Activated naive CD4-positive, alpha-beta T cell treated with anti-CD3 and anti-CD28 coated beads, Interleukin-2, amount 50 U/mL, for 16 hours (primary cell): ENCODE measurements around the gene CDC73.
"Not testable (repeated sequence)": the region's sequence is repeated elsewhere in the genome, so short reads cannot be mapped to it uniquely, and the experiment has no call there.

ENCODE experiments used
- DNase-seq: peaks from one replicate; pipeline ENCODE4 v3.0.0-alpha.2; 2020

CDC73 gene

DNA sequence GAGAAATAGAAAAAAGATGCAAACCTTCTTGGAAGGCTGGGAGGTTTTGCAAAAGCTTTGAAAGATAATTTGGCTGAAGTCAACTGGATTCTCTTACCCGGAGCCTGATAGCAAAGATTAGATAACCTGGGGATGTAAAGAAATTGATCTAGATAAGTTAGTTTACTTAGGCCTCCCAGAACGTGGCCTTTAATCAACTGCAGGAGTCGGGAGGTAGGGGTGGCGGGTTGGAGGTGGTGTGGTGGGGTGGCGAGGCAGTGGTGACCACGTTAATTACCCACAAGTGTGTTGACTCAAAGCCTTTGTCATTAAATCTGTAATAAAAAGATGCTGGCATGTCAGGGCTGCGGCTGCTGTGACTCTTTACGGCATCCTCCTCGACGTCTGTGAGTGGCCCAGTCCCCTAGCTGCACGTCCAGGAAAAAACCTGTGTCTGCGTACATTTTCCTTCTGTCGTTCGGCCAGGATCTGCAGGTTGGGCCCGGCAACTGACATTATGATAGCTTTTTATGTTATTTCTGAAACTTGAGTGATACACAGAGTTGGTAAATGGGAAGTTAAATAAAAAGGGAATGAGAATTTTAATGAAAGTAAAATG, 115.6 kb downstream of the CDC73 start:
- DNase-seq: no peak

DNA sequence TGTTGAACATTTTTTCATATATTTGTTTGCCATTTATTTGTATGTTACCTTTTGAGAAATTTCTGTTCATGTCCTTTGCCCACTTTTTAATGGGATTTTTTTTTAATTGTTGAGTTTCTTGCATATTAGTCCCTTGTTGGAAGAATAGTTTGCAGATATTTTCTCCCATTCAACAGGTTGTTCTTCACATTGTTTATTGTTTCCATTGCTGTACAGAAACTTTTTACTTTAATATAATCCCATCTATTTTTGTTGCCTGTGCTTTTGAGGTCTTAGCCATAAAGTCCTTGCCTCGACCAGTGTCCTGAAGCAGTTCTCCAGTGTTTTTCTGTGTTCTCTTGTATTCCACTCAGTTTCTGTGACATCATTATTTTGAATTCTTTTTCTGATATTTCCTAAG, 118.8 kb downstream of the CDC73 start:
- no peak for DNase-seq

DNA sequence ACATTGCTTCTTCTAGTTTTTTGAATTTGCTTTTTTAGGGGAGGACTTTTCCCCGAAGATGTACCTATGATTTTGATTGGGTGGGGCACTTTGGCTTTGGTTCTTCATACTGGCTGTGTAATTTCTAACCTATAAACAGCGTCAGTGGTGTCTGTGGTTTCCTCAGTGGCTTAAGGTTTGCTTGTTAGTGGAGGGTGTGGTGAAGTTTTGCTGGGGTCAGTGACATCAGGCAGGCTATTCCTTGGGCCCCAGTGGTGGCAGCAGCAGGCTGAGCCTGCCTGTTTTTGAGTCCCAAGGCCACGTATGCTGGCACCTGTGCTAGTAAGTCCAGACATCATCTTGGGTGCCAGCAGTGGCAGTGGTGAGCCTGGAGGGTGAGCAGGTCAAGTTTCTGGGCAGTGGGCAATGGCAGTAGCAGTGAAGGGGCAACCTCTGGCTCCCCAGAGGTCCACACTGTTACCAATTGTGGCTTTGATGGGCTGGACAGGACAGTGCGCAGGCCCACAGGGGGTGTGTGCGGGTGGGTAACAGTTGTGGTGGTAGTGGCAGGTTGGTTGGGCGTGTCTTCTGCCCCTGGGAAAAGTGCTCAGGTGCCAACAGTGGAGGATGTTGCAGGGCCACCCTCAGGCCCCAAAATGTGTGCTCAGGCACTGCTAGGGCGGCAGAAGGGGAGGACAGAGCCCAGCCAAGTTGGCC, 119.4 kb downstream of the CDC73 start:
- no peak for DNase-seq

DNA sequence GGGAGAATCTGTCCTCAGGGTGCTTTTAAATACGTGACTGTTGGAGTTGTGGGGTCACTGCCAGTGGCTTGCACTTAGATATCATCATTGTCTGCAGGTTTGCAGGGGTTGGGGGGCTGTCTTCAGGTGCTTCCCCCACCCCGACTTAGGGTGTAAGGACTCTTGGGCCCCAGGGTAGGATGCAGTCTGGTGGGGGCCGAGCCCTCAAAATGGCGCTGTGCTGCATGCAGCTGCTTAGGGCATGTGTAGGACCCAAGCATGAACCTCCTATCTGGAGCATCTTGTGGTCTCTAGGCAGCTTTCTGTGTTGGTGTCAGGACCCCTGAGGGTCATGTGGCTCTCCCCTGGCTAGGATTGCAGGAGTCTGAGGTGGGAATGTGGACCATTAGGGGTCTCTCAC, 120.2 kb downstream of the CDC73 start:
- DNase-seq: no peak

DNA sequence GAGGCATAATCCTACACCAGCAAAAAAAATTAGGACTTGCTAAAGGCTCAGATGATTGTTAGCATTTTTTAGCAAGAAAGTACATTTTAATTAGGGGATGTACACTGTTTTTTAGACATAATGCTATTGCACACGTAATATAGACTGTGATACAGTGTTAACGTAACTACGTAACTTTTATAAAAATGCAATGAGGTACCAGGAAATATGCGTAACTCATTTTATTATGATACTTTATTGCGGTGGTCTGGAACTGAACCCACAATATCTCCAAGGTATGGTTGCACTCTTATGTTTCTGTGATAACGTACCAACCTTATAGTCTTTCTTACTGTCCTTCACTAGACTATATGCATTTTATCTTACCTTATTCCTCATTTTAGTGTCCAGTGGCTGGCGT, 127.4 kb downstream of the CDC73 start:
- no peak for DNase-seq

DNA sequence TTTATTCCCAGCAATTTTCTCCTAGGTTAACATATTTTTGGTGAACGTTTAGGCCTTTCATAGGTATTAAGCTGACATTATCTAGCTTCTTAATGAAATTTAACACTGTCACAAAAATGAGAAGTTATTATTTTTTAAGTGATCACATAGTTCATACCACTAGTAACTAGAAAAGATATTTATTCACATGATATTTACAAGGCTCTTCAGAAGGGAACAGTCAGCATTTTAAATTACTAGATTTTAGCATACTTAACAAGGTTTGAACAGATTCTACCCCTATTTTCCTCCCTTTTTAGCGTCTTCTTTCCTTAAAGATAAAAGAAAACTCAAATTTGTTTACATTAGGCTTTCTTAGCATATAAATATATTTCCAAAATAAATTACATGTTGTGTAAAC, 130.1 kb downstream of the CDC73 start:
- DNase-seq: no peak

DNA sequence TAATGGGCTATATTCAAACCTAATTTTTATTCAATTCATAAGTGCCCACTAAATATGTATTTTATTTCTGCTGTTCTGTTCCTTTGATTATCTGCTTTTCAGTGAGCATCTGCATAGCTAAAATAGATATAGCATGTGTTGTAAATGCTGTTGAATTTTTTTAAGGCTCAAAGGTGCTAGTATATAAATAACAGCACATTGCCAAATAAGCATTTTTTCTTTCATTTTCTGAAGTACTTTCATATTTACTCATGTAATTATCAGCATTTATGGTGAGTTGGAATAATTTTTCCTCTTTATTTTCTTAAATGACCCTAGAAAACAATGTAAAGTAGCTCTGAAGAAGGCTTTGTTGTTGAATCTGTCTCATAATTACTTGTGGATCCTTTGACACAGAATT, 134.2 kb downstream of the CDC73 start:
- DNase-seq: no peak

DNA sequence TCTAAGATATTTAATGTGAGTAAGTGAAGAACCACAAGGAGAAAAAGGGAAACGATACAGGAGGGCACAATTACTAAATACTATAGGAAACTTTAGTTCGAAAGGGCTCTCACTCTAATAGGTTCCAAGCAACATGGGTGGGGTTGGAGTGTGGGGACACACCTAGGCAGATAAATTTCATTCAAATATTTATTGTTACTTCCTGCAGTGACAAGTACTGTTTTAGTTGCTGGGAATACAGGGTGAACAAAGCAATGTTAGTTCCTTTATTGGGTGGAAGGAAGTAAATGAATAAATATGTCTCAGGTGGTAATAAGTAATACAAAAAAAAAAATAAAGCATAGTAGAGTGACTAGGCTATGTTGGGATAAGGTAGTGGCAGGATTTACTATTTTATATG, 137.8 kb downstream of the CDC73 start:
- no peak for DNase-seq

DNA sequence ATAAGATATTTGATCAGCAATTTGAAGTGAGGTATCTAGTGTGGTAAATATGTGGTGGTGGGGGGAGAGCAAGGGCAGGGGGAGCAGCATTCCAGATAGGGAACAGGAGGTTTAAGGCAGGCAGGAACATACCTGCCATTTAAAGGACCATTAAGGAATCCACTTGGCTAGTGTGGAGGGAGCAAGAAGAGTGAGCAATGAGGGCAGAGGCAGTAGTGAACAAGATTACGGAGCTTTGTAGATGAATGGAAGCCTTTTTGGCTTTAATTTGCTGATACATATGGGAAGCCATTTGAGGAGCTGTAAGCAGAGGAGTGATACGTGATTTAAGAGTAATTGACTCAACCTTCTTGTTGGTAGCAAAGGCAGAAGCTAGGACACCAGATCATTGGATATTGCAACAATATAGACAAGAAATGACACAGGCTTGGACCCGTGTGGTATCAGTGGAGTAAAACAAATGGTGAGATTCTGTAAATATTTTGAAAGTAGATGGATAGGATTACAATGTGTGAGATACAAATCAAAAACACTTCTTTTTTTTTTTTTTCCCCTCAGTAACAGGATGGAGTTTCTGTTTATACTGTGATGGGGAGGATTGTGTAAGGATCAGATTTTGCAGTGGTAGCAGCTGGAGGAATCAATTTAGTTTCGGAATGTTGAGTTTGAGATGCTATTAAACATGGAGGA, 138.4 kb downstream of the CDC73 start:
- no peak for DNase-seq

DNA sequence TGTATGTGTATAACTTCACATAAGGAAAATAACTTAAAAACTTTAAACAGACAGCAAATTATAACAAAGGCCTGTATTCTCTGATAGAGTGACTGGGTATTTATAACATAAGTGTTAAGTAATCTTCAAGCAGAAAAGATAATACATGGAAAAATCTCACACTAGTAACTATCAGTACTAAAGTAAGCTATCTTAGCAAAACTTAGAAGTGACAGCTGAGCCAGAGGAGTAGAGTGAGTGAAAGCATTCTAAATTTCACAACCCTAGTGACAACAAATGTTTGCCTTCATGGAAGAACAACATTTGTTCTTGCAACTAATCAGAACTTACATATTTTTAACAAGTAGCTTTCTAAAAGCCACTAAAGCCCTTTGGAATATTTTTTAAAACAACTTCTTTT, 139.1 kb downstream of the CDC73 start:
- no peak for DNase-seq

DNA sequence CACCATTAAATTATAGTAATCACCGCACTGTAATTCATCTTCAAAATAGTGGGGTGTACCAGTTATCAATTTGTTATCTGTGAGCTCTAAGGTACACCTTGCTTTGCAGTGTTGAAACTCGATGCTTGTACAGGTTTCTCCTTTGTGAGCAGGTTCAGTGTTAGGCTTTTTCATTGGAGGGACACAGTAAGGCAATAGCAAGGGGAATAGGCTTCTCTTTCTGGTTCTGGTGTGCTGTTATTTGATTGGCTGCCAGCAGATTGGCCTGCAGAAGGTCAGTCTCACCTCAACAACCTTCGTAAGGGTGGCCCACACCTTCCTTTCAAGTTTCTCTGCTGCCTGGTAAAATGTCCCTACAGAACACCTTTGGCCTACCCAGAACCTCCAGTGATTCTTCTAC, 140.8 kb downstream of the CDC73 start:
- no peak for DNase-seq

DNA sequence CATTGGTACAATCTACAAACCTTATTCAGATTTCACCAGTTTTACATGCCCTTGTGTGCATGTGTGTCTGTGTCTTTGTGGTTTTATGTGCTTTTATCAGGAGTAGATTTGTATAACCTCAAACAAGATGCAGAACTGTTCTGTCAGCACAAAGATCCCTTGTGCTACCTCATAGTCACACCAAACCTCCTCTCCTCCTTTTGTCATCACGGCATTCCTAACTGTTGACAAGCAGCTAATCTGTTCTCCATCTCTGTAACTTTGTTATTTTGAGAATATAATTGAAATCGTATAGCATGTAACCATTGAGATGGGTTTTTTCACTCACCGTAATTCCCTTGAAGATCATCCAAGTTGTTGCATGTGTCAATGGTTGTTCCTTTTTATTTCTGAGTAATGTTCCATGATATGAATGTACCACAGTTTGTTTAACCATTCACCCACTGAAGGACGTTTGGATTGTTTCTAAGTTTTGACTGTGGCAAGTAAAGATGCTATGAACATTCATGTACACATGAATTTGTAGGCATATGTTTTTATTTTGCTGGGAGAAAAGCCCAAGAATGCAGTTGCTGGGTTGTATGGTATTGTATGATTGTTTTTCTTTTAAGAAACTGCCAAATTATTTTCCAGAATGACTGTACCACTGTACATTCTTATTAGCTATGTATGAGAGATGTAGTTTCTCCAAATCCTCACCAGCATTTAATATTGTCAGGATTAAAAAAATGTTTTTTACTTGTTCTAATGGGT, 142.7 kb downstream of the CDC73 start:
- no peak for DNase-seq

DNA sequence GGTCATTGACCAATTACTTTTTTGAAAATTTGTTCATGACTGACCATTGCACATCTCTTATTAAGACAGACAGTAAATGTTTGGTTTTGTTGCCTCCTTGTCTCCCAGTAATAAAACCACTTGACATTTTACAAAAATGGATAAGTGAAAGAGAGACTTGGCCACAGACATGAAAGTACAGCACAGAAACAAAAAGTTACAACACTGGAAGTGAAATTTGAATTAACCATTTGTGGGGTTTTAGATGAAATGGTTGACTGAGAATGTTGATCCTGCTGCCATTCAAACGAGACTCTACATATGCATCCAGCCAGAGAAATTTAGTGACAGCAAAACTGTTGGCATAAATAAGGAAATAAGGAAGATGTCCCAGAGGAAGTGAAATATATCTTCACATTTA, 143.9 kb downstream of the CDC73 start:
- DNase-seq: no peak

DNA sequence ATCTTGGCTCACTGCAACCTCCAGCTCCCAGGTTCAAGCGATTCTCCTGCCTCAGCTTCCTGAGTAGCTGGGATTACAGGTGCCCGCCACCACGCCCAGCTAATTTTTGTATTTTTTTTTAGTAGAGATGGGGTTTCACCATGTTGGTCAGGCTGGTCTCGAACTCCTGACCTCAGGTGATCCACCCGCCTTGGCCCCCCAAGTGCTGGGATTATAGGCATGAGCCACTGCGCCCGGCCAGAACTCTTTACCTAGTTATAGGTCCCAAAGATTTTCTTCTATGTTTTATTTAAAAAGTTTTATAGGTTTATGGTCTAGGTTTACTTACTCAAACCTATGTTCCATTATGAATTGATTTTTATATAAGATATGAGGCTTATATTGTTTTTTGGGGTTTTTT, 145.0 kb downstream of the CDC73 start:
- not testable (repeated sequence) for DNase-seq

DNA sequence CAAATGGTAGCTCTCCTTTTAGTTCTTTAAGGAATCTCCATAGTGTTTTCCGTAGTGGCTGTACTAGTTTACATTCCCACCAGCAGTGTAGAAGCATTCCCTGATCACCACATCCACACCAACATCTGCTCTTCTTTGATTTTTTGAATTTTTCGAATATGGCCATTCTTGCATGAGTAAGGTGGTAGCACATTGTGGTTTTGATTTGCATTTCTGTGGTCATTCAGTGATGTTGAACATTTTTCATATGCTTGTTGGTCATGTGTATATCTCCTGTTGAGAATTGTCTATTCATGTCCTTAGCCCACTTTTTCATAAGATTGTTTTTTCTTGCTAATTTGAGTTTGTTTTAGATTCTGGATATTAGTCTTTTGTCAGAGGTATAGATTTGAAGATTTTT, 149.2 kb downstream of the CDC73 start:
- DNase-seq: no peak

DNA sequence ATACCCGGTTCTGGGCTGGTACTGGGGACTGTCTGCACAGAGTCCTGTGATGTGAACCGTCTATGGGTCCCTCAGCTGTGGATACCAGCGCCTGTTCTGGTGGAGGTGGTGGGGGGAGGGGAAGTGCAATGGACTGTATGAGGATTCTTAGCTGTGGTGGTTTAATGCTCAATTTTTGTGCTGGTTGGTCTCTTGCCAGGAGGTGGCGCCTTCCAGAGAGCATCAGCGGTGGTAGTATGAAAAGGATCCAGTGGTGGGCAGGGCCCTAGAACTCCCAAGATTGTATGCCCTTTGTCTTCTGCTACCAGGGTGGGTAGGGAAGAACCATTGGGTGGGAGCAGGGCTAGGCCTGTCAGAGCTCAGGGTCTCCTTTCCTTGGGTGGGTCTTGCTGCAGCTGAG, 153.9 kb downstream of the CDC73 start:
- DNase-seq: no peak

DNA sequence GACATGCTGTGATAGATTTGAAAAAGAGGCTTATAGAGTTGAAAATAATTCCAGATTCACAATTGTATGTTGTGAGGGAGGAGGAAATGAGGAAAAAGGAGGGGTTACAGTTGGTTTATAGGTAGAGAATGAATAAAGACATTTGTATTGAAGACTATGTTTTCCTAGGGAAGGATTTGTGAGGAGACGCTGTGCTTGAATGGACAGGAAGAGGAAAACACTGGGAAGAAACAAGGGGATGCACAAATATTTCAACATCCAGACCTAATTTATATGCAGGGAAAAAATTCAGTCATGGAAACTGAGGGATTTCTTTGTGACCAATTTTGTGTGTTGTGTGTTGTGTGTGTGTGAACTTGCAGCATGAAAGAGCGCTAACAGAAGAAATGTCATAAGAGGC, 157.1 kb downstream of the CDC73 start:
- no peak for DNase-seq

DNA sequence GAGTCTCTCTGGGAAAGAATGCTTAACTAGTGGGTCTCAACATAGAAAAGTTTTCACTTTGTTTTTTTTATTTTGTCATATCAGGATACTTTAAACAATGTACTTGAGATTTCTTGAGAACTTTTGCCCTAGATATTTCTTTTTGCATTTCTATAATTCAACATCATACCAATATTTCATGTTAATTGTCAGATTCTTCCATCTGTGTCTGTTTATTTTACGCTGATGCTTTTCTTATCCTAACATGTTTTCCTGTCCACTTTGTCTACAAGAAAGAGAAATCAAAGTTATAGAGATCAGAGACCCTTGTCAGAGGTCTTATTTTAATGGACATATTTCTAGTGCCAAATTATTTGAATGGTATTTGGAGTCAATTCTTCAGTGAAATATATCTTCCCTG, 160.1 kb downstream of the CDC73 start:
- no peak for DNase-seq

DNA sequence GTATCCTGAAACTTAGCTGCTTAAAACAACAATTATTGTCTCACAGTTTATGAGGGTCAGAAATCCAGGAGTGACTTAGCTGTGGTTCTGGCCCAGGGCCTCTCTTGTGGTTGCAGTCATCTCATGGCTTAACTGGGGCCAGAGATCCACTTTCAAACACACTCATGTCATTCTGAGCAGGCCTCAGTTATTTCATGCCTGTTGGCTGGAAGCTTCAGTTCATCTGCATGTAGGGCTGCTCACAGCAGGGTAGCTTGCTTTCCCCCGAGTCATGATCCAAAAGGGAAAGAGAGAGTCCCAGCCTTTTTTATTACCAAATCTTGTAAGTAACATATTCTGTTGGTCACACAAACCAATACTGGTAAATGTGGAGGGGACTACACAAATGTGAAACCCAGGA, 161.2 kb downstream of the CDC73 start:
- no peak for DNase-seq

DNA sequence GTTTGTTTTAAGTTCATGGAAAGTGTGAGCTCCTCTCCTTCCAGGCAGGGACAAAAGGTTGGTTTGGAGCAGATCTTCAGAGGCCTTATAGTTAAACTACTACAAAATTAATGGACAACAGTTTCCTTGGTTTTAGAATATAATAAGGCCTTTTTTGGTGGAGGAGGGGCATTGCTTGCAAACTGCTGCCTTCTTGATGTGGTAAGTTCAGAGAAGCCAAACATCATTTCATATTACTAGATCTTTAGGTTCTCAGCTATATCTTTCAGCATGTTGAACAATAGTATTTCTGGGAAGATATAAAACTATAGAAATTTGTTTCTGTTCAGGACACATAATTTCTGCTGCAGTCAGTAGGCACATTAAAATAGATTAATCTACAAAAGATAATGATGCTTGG, 162.4 kb downstream of the CDC73 start:
- DNase-seq: no peak

DNA sequence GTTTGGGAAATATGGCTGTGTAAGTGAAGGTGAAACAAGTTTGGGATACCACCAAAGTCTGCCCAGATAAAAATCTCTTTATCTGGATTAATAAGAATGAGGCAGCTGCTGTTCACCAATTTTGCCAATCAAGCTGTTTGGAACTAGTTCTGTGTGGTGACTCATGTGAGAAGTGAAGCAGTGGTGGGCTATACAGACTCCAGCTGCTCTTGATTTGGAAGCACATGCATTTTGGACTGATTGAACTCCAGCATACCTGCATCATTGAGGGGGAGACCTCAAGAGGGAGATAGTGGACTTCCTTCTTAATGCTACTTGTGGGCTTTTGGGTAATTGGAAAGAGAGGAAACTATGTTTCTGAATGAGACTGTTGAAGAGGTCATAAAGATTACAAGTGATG, 163.8 kb downstream of the CDC73 start:
- DNase-seq: no peak

DNA sequence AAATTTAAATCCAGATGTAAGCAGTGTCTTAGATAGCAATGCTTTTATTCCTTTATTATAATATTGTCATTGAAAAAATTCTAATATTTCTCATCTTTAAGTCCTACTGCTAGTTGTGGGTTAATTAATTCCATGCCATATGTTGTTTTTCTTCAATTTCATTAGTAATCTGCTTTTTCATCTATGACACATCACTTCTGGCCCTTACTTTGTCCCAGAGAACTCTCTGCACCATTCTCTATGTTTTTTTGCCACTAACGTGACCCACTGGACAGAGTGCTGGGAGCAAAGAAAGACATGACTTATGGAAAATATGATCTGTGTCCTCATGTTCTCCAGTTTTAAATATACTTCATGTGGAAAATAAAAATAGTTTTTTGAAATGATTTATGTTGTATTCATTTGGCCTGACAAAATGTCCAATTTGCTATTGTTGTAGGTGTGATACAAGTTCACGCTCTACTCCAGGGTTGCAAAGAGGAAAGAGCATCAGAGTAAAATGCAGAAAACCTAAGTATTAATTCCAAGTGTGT, 166.8 kb downstream of the CDC73 start:
- not testable (repeated sequence) for DNase-seq

DNA sequence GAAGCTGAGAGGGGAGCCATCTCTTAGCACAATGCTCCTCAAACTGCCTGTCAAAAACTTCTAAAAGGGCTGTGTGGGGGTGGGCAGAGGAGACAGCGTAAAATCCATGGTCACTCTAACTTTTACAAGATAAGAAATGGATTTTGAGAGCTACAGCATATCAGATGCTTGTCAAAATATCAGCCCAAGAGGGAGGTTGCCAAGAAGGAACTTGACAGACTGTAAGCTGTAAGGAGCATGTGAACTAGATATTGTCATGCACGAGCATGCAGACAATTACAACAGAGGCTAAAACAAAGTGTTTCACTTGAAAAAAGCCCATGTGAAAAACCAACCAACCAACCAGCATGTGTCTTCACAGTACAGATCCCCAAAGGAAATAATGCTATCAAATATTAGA, 171.9 kb downstream of the CDC73 start:
- DNase-seq: no peak

DNA sequence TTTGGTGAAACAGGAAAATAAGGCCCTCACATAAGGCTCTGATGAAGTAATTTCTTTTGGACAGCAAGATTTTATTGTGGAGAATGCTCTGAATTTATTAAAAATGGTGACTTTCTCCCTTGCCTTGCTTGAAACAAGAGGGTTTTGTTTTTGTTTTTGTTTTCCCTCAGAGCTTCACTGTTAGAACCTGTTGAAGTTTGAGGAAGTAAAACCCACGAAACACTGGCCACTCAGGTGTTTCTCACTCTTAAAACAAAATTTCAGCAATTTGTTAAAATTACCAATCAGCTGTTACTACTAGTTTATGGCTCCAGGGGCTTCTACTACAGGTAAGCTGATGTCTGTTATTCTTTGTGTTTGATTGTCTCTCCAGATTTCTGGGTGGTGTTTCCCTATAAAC, 177.2 kb downstream of the CDC73 start:
- no peak for DNase-seq
